Measurements from ENCODE around the gene VPS41.
A peak's percentile ranks its signal among the peaks of the same experiment; 100 is the strongest.
"Not testable (repeated sequence)": the region's sequence is repeated elsewhere in the genome, so short reads cannot be mapped to it uniquely, and the experiment has no call there.

VPS41 gene

GRCh38 chr7:38908759-38909335 lies at the start of gene VPS41:
Gene VPS41, minus strand, starts transcription at chr7:38909191. Its CDS starts 17 bp downstream, at chr7:38909174.
- FAIRE-seq = peak; percentile 95

GRCh38 chr7:38955892-38956291 lies 46.9 kb upstream of the VPS41 start:
- no peak for FAIRE-seq

DNA sequence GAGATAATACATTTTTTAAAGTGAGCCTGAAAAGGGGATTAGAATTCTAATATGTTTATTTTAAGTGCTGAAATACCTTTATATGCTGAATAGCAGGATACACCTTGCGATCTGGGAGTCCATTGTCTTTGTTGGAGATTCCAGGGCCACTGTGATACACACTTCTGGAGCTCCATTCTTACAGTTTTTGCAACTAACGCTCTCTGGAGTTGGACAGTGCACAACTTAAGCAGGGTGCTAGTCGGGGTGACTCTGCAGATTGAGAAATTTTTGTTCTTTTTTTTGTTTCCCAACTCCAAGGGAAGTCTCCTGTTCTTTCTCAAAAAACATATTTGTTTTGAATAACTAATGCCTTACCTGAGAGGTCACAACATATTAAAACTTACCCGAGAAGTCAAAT lies 45.0 kb upstream of the VPS41 start:
- FAIRE-seq = no peak

GRCh38 chr7:38953227-38953626 lies 44.2 kb upstream of the VPS41 start:
- peak; percentile 47 for FAIRE-seq

- peak; percentile 21 for FAIRE-seq
Observed at GRCh38 chr7:38951213-38951612, 42.2 kb upstream of the VPS41 start.

- peak; percentile 3 for FAIRE-seq
Observed at GRCh38 chr7:38950309-38950708, 41.3 kb upstream of the VPS41 start.

- FAIRE-seq = not testable (repeated sequence)
Observed at GRCh38 chr7:38947541-38947940, 38.5 kb upstream of the VPS41 start.

GRCh38 chr7:38942431-38943051 lies 33.5 kb upstream of the VPS41 start:
- peak; percentile 48 for FAIRE-seq

GRCh38 chr7:38940774-38941173 lies 31.8 kb upstream of the VPS41 start:
- no peak for FAIRE-seq

DNA sequence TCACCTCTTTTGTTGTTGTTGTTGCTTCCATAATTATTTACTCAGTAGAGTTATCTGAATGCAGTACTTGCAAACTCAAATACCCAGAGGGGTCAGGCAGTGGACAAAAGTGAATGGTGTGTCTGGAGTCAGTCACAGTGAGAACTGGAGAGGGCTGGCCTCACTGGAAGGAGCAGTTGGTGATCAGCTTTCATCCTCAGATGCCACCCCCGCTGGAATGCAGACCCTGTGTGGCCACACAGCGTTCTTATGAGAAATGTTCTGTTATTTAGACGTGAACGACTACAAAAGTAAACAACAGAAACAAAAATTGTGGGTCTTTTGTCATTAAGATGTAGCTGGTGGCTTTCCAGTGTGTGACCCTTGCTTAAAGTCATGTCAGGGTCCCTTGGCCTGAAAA lies 29.6 kb upstream of the VPS41 start:
- no peak for FAIRE-seq

DNA sequence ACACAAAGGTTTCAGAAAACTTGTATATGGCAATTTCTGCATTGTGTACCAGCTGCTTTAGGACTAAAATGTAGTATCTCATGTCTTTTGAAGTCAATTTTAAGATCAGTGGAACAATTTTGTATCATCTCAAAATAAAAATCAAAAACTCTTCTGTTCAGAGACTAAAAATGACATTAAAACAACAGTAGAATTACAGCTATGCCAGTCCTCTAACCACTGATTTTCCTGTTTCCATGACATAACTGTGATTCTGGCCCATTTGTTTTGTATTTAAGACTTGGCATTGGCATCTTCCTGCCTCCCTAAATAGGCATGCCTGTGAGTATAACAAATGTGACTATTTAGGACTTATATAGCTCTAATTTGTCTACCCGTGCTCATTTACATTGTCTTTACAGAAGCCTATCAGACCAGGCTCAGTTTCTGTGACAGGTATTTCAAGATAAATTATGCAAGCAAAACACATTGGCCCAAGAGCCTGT lies 29.1 kb upstream of the VPS41 start:
- peak; percentile 63 for FAIRE-seq

- no peak for FAIRE-seq
Observed at GRCh38 chr7:38936641-38937040, 27.6 kb upstream of the VPS41 start.

DNA sequence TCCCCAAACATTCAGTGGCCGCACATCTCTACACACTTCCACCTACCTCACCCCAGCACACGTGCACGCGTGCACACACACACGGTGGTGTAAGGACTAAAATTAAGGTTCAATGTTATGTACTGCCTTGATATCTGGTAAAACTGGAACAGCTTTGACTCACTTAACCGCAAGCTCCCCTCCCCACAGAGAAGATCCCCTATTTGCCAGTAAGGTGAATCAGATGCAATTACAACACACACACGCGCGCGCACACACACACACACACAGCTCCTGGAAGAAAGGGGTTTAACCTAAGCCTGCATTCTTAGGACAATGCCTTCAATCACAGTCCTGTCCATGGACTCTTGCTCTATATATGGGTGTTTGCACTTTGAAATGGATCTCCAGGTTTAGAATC lies 25.5 kb upstream of the VPS41 start:
- FAIRE-seq = peak; percentile 25

DNA sequence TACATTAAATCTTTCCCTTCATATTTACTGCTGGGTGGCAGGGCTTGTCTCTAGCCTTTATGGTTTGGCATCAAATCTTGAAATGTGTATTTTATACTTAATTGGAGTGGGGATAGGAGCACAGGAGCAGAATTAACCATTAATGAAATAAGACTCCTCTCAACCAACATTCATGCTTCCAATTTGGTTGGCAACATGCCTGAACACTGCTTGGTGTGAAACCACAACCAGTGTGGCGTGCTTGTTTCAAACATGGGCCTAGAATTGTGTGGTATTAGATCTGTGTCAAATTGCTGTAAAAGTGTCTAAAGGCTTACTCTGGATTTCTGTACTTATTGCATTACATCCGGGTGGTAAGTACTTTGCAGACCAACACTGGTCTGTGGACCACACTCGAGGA lies 25.1 kb upstream of the VPS41 start:
- FAIRE-seq = no peak

DNA sequence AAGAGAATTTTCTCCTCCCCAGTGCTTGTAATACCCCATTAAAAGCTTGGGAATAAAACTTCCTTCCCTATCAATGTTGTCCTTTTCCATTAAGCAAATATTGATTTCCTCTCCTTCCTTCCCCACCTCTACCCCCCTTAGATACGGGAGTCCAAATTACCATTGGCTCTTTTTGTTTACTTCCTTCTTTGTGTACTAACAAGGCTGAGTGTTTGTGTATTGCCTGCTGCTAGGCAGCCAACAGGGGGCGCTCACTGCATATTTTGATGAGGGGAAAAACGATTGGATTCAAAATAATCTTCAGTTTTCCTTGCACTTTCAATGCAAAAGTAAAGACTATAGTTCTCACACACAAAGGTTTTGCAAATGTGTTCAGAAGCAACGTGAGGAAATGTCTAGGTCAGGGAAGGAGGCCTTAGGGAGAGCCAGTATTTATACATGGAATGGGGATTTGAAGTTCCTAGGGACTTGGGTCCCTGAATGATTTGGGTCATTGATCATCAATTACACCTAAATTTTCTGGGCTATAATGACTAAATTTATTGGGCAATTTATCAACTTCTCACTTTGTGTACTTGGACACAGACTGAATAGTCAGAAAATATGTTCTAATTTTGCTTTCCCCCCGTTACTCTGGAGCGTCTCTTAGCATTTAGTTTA lies 23.6 kb upstream of the VPS41 start:
- FAIRE-seq = peak; percentile 97

GRCh38 chr7:38929460-38930171 lies 20.6 kb upstream of the VPS41 start:
- peak; percentile 99 for FAIRE-seq

DNA sequence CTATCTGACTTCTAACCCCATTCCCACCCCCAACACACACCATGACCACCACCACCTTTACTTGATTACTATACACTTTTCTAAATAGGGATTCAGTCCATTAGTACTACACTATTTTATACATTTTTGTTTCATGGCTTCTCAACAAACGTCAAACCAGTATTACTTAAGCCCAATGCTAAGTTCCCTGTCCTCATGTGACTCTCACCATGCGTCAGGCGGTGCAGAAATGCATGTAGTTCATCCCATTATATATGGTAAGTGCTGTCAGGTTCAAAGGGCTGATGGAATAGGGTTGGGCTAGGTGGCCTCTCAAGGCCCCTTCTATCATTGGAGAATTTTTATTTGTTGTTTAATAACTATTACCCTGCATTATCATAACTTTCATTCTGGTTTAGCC lies 19.5 kb upstream of the VPS41 start:
- peak; percentile 80 for FAIRE-seq

DNA sequence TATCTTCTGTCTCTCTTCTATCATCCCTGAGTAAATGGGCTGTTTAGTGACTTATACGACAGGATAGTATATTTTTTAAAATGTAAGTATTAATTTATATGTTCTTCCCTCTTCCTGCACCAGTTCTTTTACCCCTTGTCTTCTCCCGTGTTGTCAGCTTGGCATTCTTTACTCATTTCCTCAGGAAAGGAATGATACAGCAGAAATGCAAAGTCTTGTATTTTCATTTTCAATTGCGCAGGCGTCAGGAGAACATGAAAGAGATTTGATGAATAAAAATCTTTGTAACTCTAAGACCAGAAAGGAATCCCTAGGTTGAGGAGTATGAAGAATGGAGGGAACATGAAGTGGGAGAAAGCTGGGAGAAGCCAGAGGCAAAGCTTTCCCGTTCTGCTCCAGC lies 18.8 kb upstream of the VPS41 start:
- FAIRE-seq = peak; percentile 30

- FAIRE-seq = no peak
Observed at GRCh38 chr7:38920731-38921130, 11.7 kb upstream of the VPS41 start.

DNA sequence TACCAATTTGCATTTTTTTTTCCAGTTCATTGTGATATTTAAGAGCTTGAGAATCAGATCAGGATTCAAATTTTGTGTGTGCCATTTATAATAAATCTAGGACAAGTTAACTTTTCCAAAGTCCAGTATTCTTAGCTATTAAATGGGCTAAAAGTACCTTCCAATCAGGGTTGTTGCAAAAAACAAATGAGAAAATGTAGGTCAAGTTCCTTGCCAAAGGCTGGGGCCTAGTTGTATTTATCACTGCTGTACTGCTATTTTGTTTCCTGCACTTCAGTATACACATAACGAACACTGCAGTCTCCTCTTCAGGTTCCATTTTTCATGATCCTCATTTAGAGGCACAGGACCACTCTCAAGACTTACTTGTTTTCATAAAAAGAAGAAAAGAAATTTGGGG lies 7.4 kb upstream of the VPS41 start:
- no peak for FAIRE-seq

DNA sequence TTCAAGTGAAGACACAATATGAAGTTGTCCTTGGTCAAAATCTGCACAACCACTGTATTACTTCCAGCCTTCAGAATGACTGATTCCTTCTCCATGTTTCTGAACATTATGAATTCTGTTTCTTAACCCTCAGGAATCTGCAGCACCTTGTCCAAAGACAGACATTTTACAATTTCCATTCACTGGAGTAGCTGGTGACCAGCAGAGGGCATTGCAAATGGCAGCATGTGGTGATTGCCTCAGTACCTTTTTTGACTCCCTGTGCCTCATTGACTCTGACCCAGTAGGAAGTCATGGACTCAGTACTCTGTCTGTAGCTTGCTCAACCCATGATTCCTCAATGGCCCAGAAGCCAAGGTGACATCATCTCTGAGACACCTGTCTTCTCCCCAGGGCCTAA lies 879 bp upstream of the VPS41 start:
- FAIRE-seq = no peak

- peak; percentile 76 for FAIRE-seq
Observed at GRCh38 chr7:38907766-38908165, 1.2 kb downstream of the VPS41 start.

DNA sequence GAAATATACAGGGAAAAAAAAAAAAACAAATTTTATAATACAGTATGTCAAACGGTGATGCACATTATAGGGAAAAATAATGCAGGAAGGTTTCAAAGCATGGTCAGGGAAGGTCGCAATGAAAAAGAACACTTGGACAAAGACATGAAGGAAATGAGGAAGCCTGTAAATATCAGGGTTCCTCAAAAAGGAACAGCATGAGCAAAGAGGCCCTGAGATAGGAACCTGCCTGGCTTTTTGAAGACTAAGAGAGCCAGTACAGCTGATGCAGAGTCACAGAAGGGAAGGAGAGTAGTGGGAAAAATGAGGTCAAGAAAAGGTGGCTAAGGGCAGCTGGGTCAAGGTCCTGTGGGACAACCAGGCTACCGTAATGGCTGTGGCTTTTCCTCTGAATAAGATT lies 1.9 kb downstream of the VPS41 start:
- FAIRE-seq = no peak
